T-helper 1 cell treated with Interleukin-12 subunit alpha and Interleukin-12 subunit beta and Interleukin-4 antibody, amounts not matched to agents 30 ng/mL and 1 ng/mL, for 36 hours (primary cell): ENCODE data around the gene BCL2L14. TPM values are rescaled to one million over a fixed set of nuclear protein-coding genes. Genes with fewer than 3 reads are reported as not detected.

Experiments used
- intact Hi-C: fragments of 100-400 bp; cut with micrococcal nuclease; formaldehyde crosslinking; loops from one replicate; pipeline ENCODE4 v1.15.1; 2024
- total RNA-seq: library from RNA; stranded (reverse); gene quantifications from 2 replicates; pipeline ENCODE4 v1.2.3, GENCODE V29; 2022

Gene BCL2L14
- 6.0 and 6.3 TPM in 2 replicates for total RNA-seq

DNA sequence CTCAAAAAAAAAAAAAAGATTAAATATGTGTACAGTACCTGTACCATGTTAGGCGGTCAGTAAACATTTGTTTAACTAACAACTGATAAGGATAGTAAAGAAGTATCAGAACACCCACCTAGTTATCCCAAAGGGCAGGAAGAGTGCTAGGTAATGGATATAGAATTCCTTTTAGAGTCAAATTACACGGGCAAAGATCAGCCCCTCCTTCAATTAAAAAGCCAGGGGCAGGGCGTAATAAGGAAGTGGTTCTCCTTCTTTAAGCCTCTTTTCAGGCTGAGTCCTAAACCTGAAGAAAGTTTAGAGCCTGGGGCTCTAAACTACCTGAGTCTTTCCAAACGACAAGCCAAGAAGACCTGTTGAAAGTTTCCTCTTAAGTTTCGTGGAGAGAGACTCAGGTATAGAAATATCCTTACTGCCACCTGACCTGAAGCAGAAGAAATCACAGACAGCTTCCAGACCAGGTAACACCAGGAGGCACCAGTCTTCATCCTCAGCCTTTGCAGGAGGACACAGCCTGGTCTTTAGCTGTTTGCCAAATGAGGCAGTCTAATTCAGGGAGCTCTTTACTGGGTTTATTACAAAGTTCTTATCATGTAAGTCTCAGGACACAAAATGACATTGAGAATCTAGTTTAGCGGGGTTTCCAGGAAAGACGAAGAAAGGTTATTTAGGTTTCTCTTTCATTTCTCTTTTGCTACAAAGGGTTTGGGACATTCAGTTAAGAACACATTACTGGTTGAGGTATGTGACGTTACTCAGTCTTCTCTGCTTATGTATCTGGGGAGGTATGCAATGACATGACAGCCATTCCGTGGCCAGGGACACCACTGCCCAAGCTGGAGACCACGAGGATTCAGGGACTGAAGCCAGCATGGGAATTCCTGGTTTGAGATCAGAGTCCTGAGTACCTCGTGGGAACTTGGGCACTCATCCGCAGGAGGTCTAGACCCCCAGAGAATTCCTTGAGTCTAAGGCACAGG lies at the start of gene BCL2L14:
TSS of gene BCL2L14 (plus strand) at position 266 of the 983 bp plus-strand sequence. CDS start 8,367 bp downstream, outside the sequence.
- intact Hi-C loops, result loop anchor here (1.0 to 10.0 kb wide), 7 partner anchors 38 to 624 kb away; partner anchors contain the start of gene GPR19

GRCh38 chr12:12022306-12022936 lies 48.3 kb upstream of the BCL2L14 start:
- intact Hi-C loops, result no loop called here

DNA sequence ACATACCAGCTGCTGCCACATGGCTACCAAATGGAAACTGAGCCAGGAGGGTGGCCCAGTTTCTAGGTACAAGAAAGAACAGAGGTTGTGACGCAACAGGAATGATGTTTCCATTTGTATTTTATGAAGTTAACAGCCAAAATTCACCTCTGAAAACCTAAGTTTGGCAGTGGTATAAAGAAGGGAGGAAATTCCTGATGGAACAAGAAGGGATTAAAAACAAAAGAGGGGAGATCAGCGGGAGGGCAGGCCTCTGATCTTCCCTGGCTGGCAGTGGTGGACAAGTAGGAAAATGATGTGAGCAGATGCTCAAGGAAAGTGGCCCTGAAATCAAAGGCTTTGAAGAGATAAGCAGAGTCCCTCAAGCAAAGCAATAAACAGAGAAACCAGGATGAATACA lies 47.3 kb upstream of the BCL2L14 start:
- intact Hi-C loops, result no loop called here

DNA sequence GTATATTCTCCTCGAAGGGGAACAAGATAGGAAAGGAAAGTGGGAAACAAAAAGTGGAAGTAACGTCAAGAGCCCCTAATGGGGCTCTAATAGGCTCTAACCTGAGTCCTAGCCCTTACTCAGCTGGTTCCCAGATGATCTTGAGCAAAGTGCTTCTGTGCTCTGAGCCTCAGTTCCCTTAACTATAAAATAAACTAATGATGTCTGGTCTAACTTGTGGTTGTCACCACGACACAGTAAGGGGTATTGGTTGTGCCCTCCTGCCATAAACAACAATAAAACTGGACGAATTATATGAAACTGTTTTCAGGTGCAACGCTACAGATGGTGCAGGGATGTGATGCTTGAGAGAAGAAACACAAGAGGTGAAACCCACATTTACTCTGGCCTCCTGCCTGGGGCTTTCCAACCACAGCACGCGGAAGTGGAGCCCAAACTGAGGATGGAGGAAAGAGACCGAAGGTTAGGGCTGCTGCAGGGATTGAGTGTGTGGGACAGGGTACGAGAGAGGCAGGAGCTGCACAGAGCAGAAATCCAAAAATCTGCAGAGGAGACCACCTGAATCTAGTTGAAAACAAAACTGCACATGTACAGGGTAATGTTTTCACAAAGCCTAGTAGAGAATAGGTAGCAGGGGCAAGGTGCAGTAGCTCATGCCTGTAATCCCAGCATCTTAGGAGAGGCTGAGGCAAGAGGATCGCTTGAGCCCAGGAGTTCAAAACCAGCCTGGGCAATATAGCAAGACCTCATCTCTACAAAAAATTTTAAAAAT lies 45.6 kb upstream of the BCL2L14 start:
- intact Hi-C loops, result loop anchor here (1.0 kb wide), 2 partner anchors 15 to 44 kb away; no protein-coding TSS in a partner anchor

DNA sequence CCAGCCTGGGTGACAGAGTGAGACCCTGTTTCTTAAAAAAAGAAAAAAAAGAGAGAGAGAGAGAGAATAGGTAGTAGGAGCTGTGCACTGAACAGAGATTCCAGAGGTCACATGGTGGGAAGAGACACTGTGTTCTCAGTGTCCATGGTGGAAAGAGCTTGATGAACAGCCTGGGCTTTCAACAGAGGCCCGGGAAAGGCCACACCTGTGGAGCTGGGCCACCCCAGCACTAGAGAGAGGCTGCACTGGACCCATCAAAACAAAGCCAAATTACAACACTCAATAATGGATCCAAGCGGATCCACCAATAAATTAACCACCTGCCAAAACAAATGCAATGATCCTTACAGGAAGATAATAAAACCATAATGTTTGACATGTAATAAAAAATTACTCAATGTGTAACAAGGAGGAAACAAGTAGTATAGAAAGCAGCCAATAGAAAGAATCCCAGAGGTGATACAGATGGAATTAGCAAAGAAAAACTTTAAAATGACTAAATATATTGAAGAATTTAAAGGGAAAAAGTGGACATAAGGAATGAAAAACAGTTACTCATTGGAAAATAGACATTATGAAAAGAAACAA lies 44.8 kb upstream of the BCL2L14 start:
- intact Hi-C loops, result loop anchor here (1.0 kb wide), 2 partner anchors 16 to 45 kb away; no protein-coding TSS in a partner anchor

DNA sequence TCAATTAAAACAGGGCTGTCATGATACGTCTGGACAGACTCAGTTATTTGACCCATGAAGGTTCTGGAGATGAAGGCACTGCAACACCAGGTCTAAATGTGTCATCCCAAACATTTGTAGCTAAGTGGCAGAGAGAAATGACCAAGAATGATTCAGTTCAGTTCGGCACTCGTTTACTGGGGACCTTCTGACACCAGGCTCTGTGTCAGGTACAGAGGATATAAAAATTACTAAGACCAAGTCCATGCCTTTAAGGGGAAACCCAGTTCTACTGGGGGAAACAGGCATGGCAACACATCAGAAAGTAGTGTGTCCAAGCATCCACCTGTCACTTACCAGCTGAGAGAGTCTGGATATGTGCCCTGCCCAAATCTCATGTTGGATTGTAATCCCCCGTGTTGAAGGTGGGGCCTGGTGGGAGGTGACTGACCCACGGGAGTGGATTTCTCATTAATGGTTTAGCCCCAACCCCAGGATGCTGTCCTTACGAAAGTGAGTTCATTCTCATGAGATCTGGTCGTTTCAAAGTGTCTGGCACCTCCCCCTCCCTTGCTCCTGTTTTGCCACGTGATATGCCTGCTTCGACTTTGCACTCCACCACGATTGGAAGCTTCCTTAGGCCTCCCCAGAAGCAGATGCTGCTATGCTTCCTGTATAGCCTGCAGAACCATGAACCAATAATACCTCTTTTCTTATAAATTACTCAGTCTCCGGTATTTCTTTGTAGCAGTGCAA lies 41.9 kb upstream of the BCL2L14 start:
- intact Hi-C loops, result no loop called here

DNA sequence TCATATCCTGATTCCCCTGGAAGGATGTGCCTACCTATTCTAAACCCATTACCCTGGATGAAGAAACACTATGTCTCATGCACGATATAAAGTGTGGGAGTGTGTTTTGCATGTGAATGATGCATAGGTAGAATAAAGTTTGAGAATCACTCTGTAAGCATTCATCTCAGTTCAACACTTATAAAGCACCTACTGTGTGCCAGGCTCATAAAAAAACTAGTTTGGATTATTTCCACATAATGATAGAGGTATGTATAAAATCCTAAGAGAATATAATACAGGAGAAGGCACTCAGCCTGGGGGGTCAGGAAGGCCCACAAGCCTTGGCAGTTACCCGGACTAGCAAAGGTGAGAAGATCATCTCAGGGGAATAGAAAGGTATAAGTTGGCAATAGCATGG lies 41.1 kb upstream of the BCL2L14 start:
- intact Hi-C loops, result loop anchor here (5.0 kb wide), 3 partner anchors 262 to 542 kb away; no protein-coding TSS in a partner anchor

GRCh38 chr12:12032260-12032791 lies 38.4 kb upstream of the BCL2L14 start:
- intact Hi-C loops, result loop anchor here (2.0 to 5.0 kb wide), 8 partner anchors 38 to 545 kb away; partner anchors contain the start of gene BCL2L14

DNA sequence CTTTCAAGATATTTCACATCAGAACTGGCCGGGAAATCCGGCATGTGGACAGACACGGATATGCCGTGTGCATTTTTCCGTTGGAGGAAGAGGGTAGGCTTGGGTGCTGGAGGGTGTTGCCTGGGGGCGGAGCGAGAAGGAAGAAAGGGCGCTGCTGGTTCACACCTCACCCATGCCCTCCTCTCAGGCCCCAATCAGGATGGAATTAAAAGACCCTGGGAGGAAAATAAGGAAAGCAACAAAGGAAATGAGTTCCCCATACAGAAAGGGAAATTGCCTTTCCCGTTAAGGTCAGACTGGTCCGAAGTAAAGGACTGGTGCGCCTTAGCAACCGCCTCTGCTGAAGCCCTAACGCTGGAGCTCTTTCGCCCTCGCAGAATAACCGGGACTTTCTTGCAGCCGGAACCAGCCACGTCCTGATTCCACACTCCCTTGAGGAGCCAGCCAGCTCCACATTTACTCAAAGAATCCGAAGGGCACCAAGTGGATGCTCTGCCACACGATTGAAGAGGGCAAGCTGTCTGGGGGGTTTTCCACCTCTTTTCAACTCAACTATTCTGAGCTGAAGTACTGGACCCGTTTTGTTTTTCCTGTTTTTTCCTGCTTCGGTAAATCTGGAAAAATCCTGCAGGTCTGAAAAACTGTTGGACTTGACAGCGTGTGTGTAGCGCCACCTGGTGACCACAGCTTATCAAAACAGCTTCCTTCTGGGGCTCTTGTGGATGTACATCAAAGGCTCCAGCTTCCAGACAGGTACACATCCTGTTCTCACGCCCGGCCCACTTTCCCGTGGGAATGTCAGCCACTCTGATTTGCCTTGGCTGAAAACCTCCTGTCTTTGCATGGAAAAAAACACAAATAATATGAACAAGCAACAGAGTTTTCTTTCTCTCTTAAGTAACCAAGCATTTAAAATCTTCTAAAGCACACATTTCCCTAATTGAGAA lies 37.6 kb upstream of the BCL2L14 start:
- intact Hi-C loops, result loop anchor here (1.0 to 5.0 kb wide), 15 partner anchors 23 to 546 kb away; partner anchors contain the start of genes BCL2L14 and ETV6

DNA sequence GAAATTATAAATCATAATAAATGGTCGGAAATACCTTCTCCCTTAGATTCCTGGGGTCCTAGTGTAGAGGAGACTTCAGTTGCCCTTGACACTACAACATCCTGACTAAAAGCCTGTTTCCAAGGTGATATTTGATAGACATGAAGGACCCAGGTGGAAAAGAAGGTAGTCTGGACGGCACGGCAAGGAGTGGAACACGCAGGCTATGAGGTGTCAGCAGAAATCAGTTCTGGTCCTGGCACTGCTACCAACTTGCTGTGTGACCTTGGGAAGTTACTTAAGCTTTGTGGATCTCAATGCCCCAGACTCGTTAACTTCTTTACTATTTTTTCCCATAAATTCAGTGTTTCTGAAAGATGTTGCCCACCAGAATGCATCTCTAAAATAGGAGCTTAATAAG lies 36.9 kb upstream of the BCL2L14 start:
- intact Hi-C loops, result loop anchor here (1.0 to 5.0 kb wide), 15 partner anchors 24 to 547 kb away; partner anchors contain the start of genes BCL2L14 and ETV6

- intact Hi-C loops, result loop anchor here (5.0 kb wide), 3 partner anchors 267 to 547 kb away; no protein-coding TSS in a partner anchor
Observed at GRCh38 chr12:12034344-12034743, 36.4 kb upstream of the BCL2L14 start.

- intact Hi-C loops, result no loop called here
Observed at GRCh38 chr12:12035229-12035628, 35.5 kb upstream of the BCL2L14 start.

DNA sequence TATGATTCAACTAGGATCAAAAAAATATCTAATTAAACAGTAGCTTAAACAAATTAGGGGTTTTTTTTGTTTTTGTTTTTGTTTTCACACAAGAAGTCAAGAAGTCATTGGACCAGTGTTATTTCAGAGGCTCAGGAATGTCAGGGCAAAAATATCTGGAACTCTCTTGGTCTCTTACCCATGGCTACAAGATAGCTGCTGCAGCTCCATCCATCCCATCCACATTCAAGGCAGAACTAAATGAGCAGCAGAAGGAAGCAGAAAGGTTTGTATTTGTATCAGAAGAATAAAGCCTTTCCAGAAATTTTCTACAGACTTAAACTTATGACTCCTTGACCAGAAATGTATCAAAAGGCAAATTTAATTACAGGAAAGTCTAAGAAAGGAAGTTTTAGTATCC lies 33.8 kb upstream of the BCL2L14 start:
- intact Hi-C loops, result no loop called here

DNA sequence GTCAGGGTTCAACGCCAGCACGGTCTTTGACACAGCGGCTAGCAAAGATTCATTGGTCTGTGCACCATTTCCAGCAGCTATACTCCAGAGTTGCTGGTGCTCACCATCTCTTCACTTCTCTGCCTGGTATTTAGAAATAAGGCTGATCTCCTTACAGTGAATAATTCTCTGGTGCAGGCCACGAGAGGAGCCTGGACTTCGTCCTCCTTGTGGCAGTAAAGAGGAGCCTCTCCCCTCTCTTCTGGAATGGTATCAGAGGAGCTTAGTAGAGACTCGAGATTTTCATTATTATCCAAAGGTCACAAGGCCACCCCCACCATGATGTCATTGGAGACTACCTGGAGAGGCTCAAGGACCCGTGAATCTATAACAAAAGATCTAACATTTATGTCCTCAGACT lies 30.8 kb upstream of the BCL2L14 start:
- intact Hi-C loops, result no loop called here

GRCh38 chr12:12046401-12046800 lies 24.3 kb upstream of the BCL2L14 start:
- intact Hi-C loops, result no loop called here

DNA sequence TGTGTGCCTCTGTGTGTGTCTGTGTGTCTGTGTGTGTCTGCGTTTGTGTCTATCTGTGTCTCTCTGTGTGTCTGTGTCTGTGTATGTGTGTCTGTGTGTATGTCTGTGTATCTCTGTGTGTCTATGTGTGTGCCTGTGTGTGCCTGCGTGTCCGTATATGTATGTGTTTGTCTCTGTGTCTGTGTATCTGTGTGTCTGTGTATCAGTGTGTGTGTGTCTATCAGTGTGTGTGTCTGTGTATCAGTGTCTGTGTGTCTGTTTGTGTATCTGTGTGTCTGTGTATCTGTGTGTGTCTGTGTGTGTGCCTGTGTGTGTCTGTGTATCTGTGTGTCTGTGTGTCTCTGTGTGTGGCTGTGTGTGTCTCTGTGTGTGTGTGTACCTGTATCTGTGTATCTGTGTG lies 23.1 kb upstream of the BCL2L14 start:
- intact Hi-C loops, result no loop called here

DNA sequence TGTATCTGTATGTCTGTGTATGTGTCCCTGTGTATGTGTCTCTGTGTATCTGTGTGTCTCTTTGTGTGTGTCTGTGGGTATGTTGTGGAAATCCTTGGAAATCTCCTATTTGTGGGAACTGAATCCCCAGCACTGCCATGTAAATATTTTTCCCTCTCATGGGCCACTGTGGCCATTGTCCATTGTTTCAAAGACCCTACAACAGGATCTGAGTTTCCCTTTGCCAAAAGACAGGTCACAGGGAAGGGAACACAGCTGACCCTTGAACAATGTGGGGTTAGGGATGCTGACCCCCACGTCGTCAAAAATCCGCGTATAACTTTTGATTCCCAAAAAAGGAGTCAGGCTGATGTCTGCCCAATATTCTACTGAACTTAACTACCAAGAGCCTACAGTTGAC lies 22.5 kb upstream of the BCL2L14 start:
- intact Hi-C loops, result no loop called here

- intact Hi-C loops, result no loop called here
Observed at GRCh38 chr12:12048714-12049113, 22.0 kb upstream of the BCL2L14 start.
